Mammary epithelial cell (primary cell): ENCODE data around the gene KLC1.

Experiments
- CTCF ChIP-seq, 2 donors: IDR thresholded peaks in 1 of 2; conservative IDR thresholded peaks in 1 of 2; 2 replicates each; pipeline ENCODE4 v1.5.1; 2011 to 2012; ENCODE audit warnings: inconsistent platforms in 2 of 2, low read length in 2 of 2, mild to moderate bottlenecking in 2 of 2, control low read depth in 1 of 2, low read depth in 1 of 2; ENCODE audit not compliant: insufficient read depth in 1 of 2; ENCODE audit errors: extremely low read depth in 1 of 2
- EZH2 ChIP-seq: IDR thresholded peaks from 2 replicates; pipeline ENCODE4 v1.6.1; 2012; ENCODE audit warnings: low read length, inconsistent platforms, borderline replicate concordance

DNA sequence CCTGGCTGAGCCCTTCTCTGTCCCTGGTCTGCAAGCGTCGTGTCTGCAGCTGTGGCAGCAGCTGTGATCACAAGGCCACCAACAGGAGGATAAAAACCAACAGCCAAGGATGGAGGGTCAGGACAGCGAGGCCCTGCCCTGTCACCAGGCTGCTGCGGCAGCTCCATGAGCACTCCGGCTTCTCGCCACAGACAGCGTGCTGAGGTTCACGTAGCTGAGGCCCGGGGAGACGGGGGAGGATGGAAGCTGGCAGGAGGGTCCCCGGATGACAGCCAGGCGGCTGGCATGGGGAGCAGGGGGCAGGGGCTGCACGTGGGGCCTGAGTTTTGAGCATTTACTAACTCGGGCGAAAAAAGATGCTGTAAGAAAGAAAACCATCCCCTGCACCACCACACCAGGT lies 80.8 kb downstream of the KLC1 start:
- no peak for TF ChIP-seq EZH2
- TF ChIP-seq CTCF (conservative IDR thresholded peaks at IDR 0.05 in 1 of 2, IDR thresholded peaks at IDR 0.05 in 1 of 2; ENCODE audit: extremely low read depth in 1 of 2, insufficient read depth in 1 of 2, low read depth in 1 of 2, low read length in 2 of 2) = no peak
